ENCODE results near the gene POLG. TPM values are rescaled to one million over a fixed set of nuclear protein-coding genes. Genes with fewer than 3 reads are reported as not detected.

The POLG gene
- total and polyA plus RNA-seq, 2 of the 13 experiments (the other 11 are each of a cell fraction or from before 2014, with no cell fraction given), result 26.6 to 35.5 TPM

- Histone ChIP-seq H4K20me1 (ENCODE audit: insufficient read depth, low read length) (no peaks in the 10 kb centered on the region), H3K9ac (ENCODE audit: insufficient read depth, low read depth, low read length) (no peak overlapping the region), H3K27ac (ENCODE audit: extremely low read length, insufficient read depth, low read length) (no peak overlapping the region), H3K9me3 (ENCODE audit: low read length) (no peaks in the 10 kb centered on the region), H3K4me1 (ENCODE audit: insufficient read depth, low read length) (no peaks in the 10 kb centered on the region), H3K36me3 (replicated peaks in 1 of 2; ENCODE audit: control insufficient read depth in 1 of 2, insufficient read depth in 2 of 2, low read length in 2 of 2) (no peaks in the 10 kb centered on the region), H3K4me3 (replicated peaks in 1 of 3; ENCODE audit: insufficient read depth in 1 of 3, low read depth in 2 of 3, low read length in 3 of 3) (no peak overlapping the region), H3K79me2 (ENCODE audit: insufficient read depth, low read length) (no peaks in the 10 kb centered on the region), H3K27me3 (ENCODE audit: control insufficient read depth in 1 of 2, insufficient read depth in 2 of 2, low read length in 2 of 2) (peaks cover 5 to 41% of the 10 kb centered on the region in 2 experiments), H3K4me2 (ENCODE audit: low read depth, low read length) (no peak overlapping the region), H2AFZ (ENCODE audit: low read length) (no peak overlapping the region)
- DNase-seq (ENCODE audit: low spot score) (no peak), ATAC-seq (no peak), FAIRE-seq (no peak)
- in situ Hi-C loops (cut with HindIII; ENCODE audit: extremely low pct_ligation_motif_present, low pct_unique_long_range_greater_than_20kb), result no loop called here
- WGBS (ENCODE audit: low lambda C conversion rate), result 15% methylated on average over 3 of the region's 3 CpGs
- CTCF ChIA-PET (ENCODE audit: low intra/inter-chr PET ratio, low total read pairs), result no interaction called here
- BruUV-seq (replicated peaks), result no TSS peak
- TF ChIP-seq ZFY (CRISPR knock-in tag; IDR thresholded peaks at IDR 0.05) (no peak), ZNF562 (CRISPR knock-in tag; IDR thresholded peaks at IDR 0.05; ENCODE audit: borderline replicate concordance) (no peak), MXD1 (CRISPR knock-in tag; IDR thresholded peaks at IDR 0.05) (no peak), ZNF205 (CRISPR knock-in tag; IDR thresholded peaks at IDR 0.05) (no peak), ZBTB3 (CRISPR knock-in tag; IDR thresholded peaks at IDR 0.05; ENCODE audit: borderline replicate concordance, low read depth) (no peak), SATB2 (CRISPR knock-in tag; IDR thresholded peaks at IDR 0.05) (no peak), EHMT2 (IDR thresholded peaks at IDR 0.05; ENCODE audit: borderline replicate concordance, low read depth, low read length) (no peak), MAX (IDR thresholded peaks at IDR 0.05) (no peak), SRSF4 (IDR thresholded peaks at IDR 0.05; ENCODE audit: low read depth, low read length, poor library complexity, severe bottlenecking) (no peak), ZNF792 (CRISPR knock-in tag; IDR thresholded peaks at IDR 0.05) (no peak), ZSCAN25 (CRISPR knock-in tag; IDR thresholded peaks at IDR 0.05) (no peak), HCFC1 (IDR thresholded peaks at IDR 0.05; ENCODE audit: low read depth, low read length) (no peak), ZNF737 (CRISPR knock-in tag; IDR thresholded peaks at IDR 0.05; ENCODE audit: borderline replicate concordance) (no peak), HOXA5 (CRISPR knock-in tag; IDR thresholded peaks at IDR 0.05) (no peak), ZNF263 (CRISPR knock-in tag; IDR thresholded peaks at IDR 0.05) (no peak), JUNB (CRISPR knock-in tag; IDR thresholded peaks at IDR 0.05; ENCODE audit: borderline replicate concordance) (no peak), ZNF451 (CRISPR knock-in tag; IDR thresholded peaks at IDR 0.05) (no peak)
- TF ChIP-seq, protein P1, sequence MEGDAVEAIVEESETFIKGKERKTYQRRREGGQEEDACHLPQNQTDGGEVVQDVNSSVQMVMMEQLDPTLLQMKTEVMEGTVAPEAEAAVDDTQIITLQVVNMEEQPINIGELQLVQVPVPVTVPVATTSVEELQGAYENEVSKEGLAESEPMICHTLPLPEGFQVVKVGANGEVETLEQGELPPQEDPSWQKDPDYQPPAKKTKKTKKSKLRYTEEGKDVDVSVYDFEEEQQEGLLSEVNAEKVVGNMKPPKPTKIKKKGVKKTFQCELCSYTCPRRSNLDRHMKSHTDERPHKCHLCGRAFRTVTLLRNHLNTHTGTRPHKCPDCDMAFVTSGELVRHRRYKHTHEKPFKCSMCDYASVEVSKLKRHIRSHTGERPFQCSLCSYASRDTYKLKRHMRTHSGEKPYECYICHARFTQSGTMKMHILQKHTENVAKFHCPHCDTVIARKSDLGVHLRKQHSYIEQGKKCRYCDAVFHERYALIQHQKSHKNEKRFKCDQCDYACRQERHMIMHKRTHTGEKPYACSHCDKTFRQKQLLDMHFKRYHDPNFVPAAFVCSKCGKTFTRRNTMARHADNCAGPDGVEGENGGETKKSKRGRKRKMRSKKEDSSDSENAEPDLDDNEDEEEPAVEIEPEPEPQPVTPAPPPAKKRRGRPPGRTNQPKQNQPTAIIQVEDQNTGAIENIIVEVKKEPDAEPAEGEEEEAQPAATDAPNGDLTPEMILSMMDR (CRISPR knock-in tag; IDR thresholded peaks at IDR 0.05), result no peak
- TF ChIP-seq, protein P2, sequence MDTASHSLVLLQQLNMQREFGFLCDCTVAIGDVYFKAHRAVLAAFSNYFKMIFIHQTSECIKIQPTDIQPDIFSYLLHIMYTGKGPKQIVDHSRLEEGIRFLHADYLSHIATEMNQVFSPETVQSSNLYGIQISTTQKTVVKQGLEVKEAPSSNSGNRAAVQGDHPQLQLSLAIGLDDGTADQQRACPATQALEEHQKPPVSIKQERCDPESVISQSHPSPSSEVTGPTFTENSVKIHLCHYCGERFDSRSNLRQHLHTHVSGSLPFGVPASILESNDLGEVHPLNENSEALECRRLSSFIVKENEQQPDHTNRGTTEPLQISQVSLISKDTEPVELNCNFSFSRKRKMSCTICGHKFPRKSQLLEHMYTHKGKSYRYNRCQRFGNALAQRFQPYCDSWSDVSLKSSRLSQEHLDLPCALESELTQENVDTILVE (CRISPR knock-in tag; IDR thresholded peaks at IDR 0.05), result no peak
- TF ChIP-seq, protein P3, sequence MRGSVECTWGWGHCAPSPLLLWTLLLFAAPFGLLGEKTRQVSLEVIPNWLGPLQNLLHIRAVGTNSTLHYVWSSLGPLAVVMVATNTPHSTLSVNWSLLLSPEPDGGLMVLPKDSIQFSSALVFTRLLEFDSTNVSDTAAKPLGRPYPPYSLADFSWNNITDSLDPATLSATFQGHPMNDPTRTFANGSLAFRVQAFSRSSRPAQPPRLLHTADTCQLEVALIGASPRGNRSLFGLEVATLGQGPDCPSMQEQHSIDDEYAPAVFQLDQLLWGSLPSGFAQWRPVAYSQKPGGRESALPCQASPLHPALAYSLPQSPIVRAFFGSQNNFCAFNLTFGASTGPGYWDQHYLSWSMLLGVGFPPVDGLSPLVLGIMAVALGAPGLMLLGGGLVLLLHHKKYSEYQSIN (CRISPR knock-in tag; IDR thresholded peaks at IDR 0.05; ENCODE audit: borderline replicate concordance), result no peak
- POLR2A ChIA-PET, result no interaction called here
- intact Hi-C loops (cut with micrococcal nuclease; ENCODE audit: unreplicated experiment), result no loop called here
Measured at GRCh38 chr15:89381331-89381730, 46.7 kb upstream of the POLG start.

All from HepG2 (cell line).